K562 (cell line): Measurements from ENCODE around the gene EPHB1. TPM values are rescaled to one million over a fixed set of nuclear protein-coding genes. Genes with fewer than 3 reads are reported as not detected.

Source experiments
- ATAC-seq: fragments of 200-7000 bp; cut with Tn5 transposase; 3 replicates; pipeline ENCODE4 v1.9.1; 2020; ENCODE audit warnings: moderate library complexity
- BruUV-seq: library from RNA; stranded (reverse); fragments of 400-500 nt; replicated peaks from 2 replicates; lab custom pipeline; 2021; lab: Mats Ljungman, UMichigan
- CTCF ChIA-PET: fragments of 300-600 bp; formaldehyde crosslinking; extraction: SDS; loops from one replicate; lab custom pipeline; 2021; ENCODE audit warnings: low intra/inter-chr PET ratio; lab: Yijun Ruan, JAX
- POLR2A ChIA-PET: fragments of 300-600, 350-650 bp; sonication (Branson Sonifier 250); formaldehyde crosslinking; extraction: SDS; loops from one replicate; lab custom pipeline; 2021; ENCODE audit warnings: antibody characterized with exemption, inconsistent platforms; lab: Yijun Ruan, JAX
- DNase-seq, 4 experiments: peaks; one replicate each; pipeline versions ENCODE4 v3.0.0 to v3.0.0-alpha.2; 2011 to 2018; ENCODE audit warnings: low spot score in 3 of 4, mixed read lengths in 3 of 4; ENCODE audit errors: extremely low read depth in 1 of 4
- FAIRE-seq: peaks from 2 replicates; lab custom pipeline; 2011; peaks lifted over from hg19 to GRCh38; lab: Jason Lieb, UNC
- H2AFZ ChIP-seq: 2 replicates; pipeline ENCODE4 v1.6.0; 2011; ENCODE audit warnings: low read depth, low read length, control low read depth, inconsistent platforms
- H3K27ac ChIP-seq: fragments of 200-600 bp; 3 replicates; pipeline ENCODE4 v1.8.0; 2011; ENCODE audit warnings: low read depth, mild to moderate bottlenecking, control low read depth, inconsistent platforms, low read length, moderate library complexity, mixed read lengths; ENCODE audit errors: extremely low read depth
- H3K27me3 ChIP-seq, 2 experiments: fragments of 300-600 bp in 1 of 2; 2 replicates in 1 of 2; 3 replicates in 1 of 2; pipeline versions ENCODE4 v1.6.0 to v1.8.0; 2011; ENCODE audit warnings: inconsistent platforms in 2 of 2, low read length in 2 of 2, mild to moderate bottlenecking in 1 of 2, mixed read lengths in 1 of 2, moderate library complexity in 1 of 2; ENCODE audit not compliant: control insufficient read depth in 2 of 2, insufficient read depth in 2 of 2
- H3K36me3 ChIP-seq: fragments of 300-600 bp; 3 replicates; pipeline ENCODE4 v1.8.0; 2011; ENCODE audit warnings: mild to moderate bottlenecking, low read length, inconsistent platforms; ENCODE audit not compliant: control insufficient read depth, insufficient read depth
- H3K4me1 ChIP-seq, 2 experiments: fragments of 200-600 bp in 1 of 2; replicated peaks in 1 of 2; 2 replicates in 1 of 2; 3 replicates in 1 of 2; pipeline versions ENCODE4 v1.5.1 to v1.8.0; 2011; ENCODE audit warnings: inconsistent platforms in 2 of 2, low read length in 2 of 2, mild to moderate bottlenecking in 1 of 2, mixed read lengths in 1 of 2, moderate library complexity in 1 of 2; ENCODE audit not compliant: control insufficient read depth in 2 of 2, insufficient read depth in 2 of 2
- H3K4me2 ChIP-seq: 2 replicates; pipeline ENCODE4 v1.6.1; 2011; ENCODE audit warnings: low read length, control low read depth, inconsistent platforms, mixed read lengths; ENCODE audit not compliant: insufficient read depth
- H3K4me3 ChIP-seq: fragments of 200-600 bp; sonication (generic), shearing (Covaris generic); 2 replicates; pipeline ENCODE4 v1.5.1; 2016; ENCODE audit warnings: control low read depth, inconsistent platforms
- H3K79me2 ChIP-seq: fragments of 200-600 bp; 3 replicates; pipeline ENCODE4 v1.8.0; 2011; ENCODE audit warnings: low read length, inconsistent platforms; ENCODE audit not compliant: control insufficient read depth, insufficient read depth
- H3K9ac ChIP-seq, 2 experiments: 2 replicates each; pipeline versions ENCODE4 v1.6.0 to v1.6.1; 2011; ENCODE audit warnings: low read depth in 2 of 2, low read length in 2 of 2, control low read depth in 1 of 2, inconsistent platforms in 1 of 2, mild to moderate bottlenecking in 1 of 2, mixed read lengths in 1 of 2; ENCODE audit not compliant: insufficient read depth in 1 of 2
- H3K9me1 ChIP-seq: one replicate; pipeline ENCODE4 v1.6.0; 2011; ENCODE audit warnings: inconsistent platforms, mild to moderate bottlenecking, low read length, moderate library complexity; ENCODE audit not compliant: control insufficient read depth, insufficient read depth
- H3K9me3 ChIP-seq: replicated peaks from 2 replicates; pipeline ENCODE4 v1.5.1; 2011; ENCODE audit warnings: low read depth, low read length, inconsistent platforms; ENCODE audit not compliant: control insufficient read depth, insufficient read depth
- H4K20me1 ChIP-seq: replicated peaks from 2 replicates; pipeline ENCODE4 v1.6.1; 2011; ENCODE audit warnings: low read length, inconsistent platforms, mixed read lengths; ENCODE audit not compliant: control insufficient read depth, insufficient read depth
- HDAC2 ChIP-seq: fragments of 450-650 bp; IDR thresholded peaks from 2 replicates; pipeline ENCODE4 v1.6.1; 2016; ENCODE audit warnings: mild to moderate bottlenecking
- MBD1 ChIP-seq: fragments of 250-450 bp; sonication (Bioruptor Pico); IDR thresholded peaks from 2 replicates; pipeline ENCODE4 v1.8.0; 2022; ENCODE audit warnings: inconsistent platforms
- MYNN ChIP-seq, 2 experiments: sonication (generic); formaldehyde crosslinking in 1 of 2; IDR thresholded peaks; 2 replicates each; pipeline versions ENCODE4 v1.5.0 to v1.6.1; 2016 to 2020; ENCODE audit warnings: antibody characterized with exemption in 1 of 2, missing genetic modification reagents in 1 of 2
- RBM14 ChIP-seq: fragments of 200-400 bp; formaldehyde crosslinking; IDR thresholded peaks from 2 replicates; pipeline ENCODE4 v1.6.1; 2018; ENCODE audit warnings: low read depth, mild to moderate bottlenecking, low read length, moderate library complexity, borderline replicate concordance; ENCODE audit not compliant: insufficient read depth
- RBM39 ChIP-seq: fragments of 200-400 bp; formaldehyde crosslinking; optimal IDR thresholded peaks from 2 replicates; pipeline ENCODE3; 2018; ENCODE audit warnings: low read depth, low read length
- RNF2 ChIP-seq: sonication (generic); IDR thresholded peaks from 2 replicates; pipeline ENCODE4 v1.6.1; 2016
- RREB1 ChIP-seq: fragments of 250-450 bp; sonication (Bioruptor Pico); IDR thresholded peaks from 2 replicates; pipeline ENCODE4 v1.4.0; 2020
- SP1 ChIP-seq: sonication (generic); formaldehyde crosslinking; IDR thresholded peaks from 2 replicates; pipeline ENCODE4 v1.8.1; 2022; ENCODE audit warnings: mild to moderate bottlenecking, missing genetic modification reagents
- ZFP91 ChIP-seq: sonication (generic); formaldehyde crosslinking; IDR thresholded peaks from 2 replicates; pipeline ENCODE4 v1.8.0; 2022; ENCODE audit warnings: mild to moderate bottlenecking, missing genetic modification reagents
- ZFX ChIP-seq: sonication (generic); formaldehyde crosslinking; IDR thresholded peaks from 2 replicates; pipeline ENCODE4 v1.8.0; 2022; ENCODE audit warnings: mild to moderate bottlenecking, missing genetic modification reagents, moderate library complexity
- ZNF263 ChIP-seq: sonication (generic); formaldehyde crosslinking; IDR thresholded peaks from 2 replicates; pipeline ENCODE4 v1.8.0; 2022; ENCODE audit warnings: mild to moderate bottlenecking, missing genetic modification reagents, borderline replicate concordance
- ZNF280B ChIP-seq: fragments of 250-450 bp; sonication (Bioruptor Pico); IDR thresholded peaks from 2 replicates; pipeline ENCODE4 v1.5.1; 2021; ENCODE audit warnings: mild to moderate bottlenecking
- ZNF507 ChIP-seq: conservative IDR thresholded peaks from 2 replicates; pipeline ENCODE4 v1.6.1; 2017; ENCODE audit warnings: missing genetic modification characterization, missing compliant biosample characterization
- WGBS: fragments of 100-300 bp; shearing (Covaris generic); methylation state at CpG from one replicate; pipeline ENCODE4 v1.1.6; 2016; ENCODE audit warnings: low coverage, mixed read lengths; ENCODE audit not compliant: insufficient coverage; ENCODE audit errors: missing lambda C conversion rate; 5-methylcytosine and 5-hydroxymethylcytosine counted together
- in situ Hi-C: fragments of 300-500 bp; cut with MboI; formaldehyde crosslinking; loops from 4 replicates; pipeline ENCODE4 v1.15.0; 2018; ENCODE audit warnings: inconsistent platforms, mixed read lengths
- intact Hi-C: fragments of 100-400 bp; cut with micrococcal nuclease; formaldehyde crosslinking; loops from 2 replicates; pipeline ENCODE4 v1.14.2; 2022
- polyA plus RNA-seq, 8 experiments: library from polyadenylated mRNA; depleted of rRNA in 4 of 8; stranded (reverse) in 5 of 8; unstranded in 3 of 8; fragments of >200 nt; fragmentation: Nextera tagmentation in 2 of 8; fragmentation: Illumina TruSeq in 1 of 8; extraction: Ambion mirVana in 2 of 8; extraction: Trizol in 1 of 8; gene quantifications; 2 replicates each; pipeline versions ENCODE4 v1.2.1 to v1.2.3, GENCODE V29; 2011 to 2014; ENCODE audit warnings: inconsistent platforms in 1 of 8, missing spikeins in 1 of 8
- total RNA-seq, 7 experiments: library from RNA; depleted of rRNA in 6 of 7; stranded (reverse); fragments of >200 nt in 6 of 7; fragmentation: Illumina TruSeq in 2 of 7; extraction: Trizol in 2 of 7; gene quantifications; 2 replicates each; pipeline versions ENCODE4 v1.2.1 to v1.2.3, GENCODE V29; 2011 to 2021; ENCODE audit warnings: low replicate concordance in 1 of 7

The EPHB1 gene
- total and polyA plus RNA-seq, 9 of the 15 experiments (the other 6 are each of a cell fraction or from before 2014, with no cell fraction given), result 0.29 TPM; not detected in 8

- Histone ChIP-seq H3K9ac (no peak overlapping the region), H3K4me1 (no peaks in the 10 kb centered on the region), H3K79me2 (no peaks in the 10 kb centered on the region), H3K27me3 (no peaks in the 10 kb centered on the region), H3K4me2 (no peak overlapping the region), H3K4me3 (no peak overlapping the region), H2AFZ (no peak overlapping the region), H3K36me3 (no peaks in the 10 kb centered on the region), H4K20me1 (no peaks in the 10 kb centered on the region), H3K9me3 (no peaks in the 10 kb centered on the region), H3K27ac (no peak overlapping the region), H3K9me1 (no peaks in the 10 kb centered on the region)
- POLR2A ChIA-PET, result no interaction called here
- intact Hi-C loops, result no loop called here
- no peak for ATAC-seq
- FAIRE-seq, result no peak
- no peak for DNase-seq
- in situ Hi-C loops, result no loop called here
- CTCF ChIA-PET, result no interaction called here
- WGBS, result 0% methylated on average over 5 of the region's 6 CpGs
- BruUV-seq, result no TSS peak
- TF ChIP-seq ZNF280B (CRISPR knock-in tag) (no peak), RBM39 (no peak), ZNF263 (CRISPR knock-in tag) (no peak), SP1 (no peak), ZFP91 (CRISPR knock-in tag) (no peak), MBD1 (no peak), RREB1 (CRISPR knock-in tag) (no peak), MYNN (IDR thresholded peaks at IDR 0.05) (no peak), MYNN (CRISPR knock-in tag; IDR thresholded peaks at IDR 0.05) (no peak), HDAC2 (no peak), ZNF507 (tag) (no peak), RBM14 (no peak), ZFX (CRISPR knock-in tag) (no peak), RNF2 (no peak)
Observed at GRCh38 chr3:134863915-134864314, 68.9 kb downstream of the EPHB1 start.
